Epithelial cell of esophagus (primary cell): Measurements from ENCODE around the gene NCEH1.
"Not testable (repeated sequence)": the region's sequence is repeated elsewhere in the genome, so short reads cannot be mapped to it uniquely, and the experiment has no call there.

Experiments used
- DNase-seq: peaks from one replicate; pipeline ENCODE4 v3.0.0; 2010; ENCODE audit warnings: low read depth
- H3K4me3 ChIP-seq: 2 replicates; pipeline ENCODE4 v1.5.1; 2011; ENCODE audit warnings: mild to moderate bottlenecking, low read length, control low read depth
- TF ChIP-seq, protein P1 (sequence below): IDR thresholded peaks from 2 replicates; pipeline ENCODE4 v1.5.1; 2011; ENCODE audit warnings: low read depth, mild to moderate bottlenecking, low read length, control low read depth, inconsistent platforms; ENCODE audit not compliant: insufficient read depth; ENCODE audit errors: missing control alignments

NCEH1 gene

DNA sequence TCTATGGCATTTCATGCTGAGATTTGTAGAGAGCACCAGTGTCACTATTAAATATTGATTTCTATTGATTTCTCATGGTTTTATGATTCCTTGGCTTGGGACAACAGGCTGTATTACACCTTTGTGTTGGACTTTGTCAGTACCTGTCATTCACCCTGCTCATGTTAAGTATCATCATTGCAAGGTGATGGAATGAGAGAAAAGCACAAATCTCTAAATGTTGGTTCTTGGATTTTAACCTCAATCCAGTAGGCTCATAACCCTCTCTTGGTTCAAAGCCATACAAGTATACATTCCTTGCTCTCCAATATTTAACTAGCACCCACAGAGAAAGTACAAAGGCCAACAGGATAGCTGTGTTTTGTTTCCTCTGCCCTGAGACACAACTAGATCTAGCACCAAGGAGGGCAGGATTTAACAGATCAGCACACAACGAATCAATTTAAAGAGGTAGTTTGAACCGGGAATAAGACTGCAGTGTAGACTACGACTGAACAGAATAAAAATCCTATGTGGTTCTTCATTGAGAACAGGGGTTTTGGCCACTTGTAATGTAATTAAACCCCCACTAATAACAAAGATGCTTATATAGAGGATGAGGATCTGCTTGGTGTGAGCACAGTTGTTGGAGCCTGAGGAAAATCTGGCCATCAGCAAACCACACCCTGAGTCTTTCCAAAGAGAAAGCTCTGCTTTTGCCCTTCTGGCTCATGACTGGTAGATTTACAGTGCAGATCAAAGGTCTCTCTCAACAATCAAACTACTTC lies 109.6 kb downstream of the NCEH1 start:
- H3K4me3 ChIP-seq = no peak overlapping the region
- TF ChIP-seq, protein P1, sequence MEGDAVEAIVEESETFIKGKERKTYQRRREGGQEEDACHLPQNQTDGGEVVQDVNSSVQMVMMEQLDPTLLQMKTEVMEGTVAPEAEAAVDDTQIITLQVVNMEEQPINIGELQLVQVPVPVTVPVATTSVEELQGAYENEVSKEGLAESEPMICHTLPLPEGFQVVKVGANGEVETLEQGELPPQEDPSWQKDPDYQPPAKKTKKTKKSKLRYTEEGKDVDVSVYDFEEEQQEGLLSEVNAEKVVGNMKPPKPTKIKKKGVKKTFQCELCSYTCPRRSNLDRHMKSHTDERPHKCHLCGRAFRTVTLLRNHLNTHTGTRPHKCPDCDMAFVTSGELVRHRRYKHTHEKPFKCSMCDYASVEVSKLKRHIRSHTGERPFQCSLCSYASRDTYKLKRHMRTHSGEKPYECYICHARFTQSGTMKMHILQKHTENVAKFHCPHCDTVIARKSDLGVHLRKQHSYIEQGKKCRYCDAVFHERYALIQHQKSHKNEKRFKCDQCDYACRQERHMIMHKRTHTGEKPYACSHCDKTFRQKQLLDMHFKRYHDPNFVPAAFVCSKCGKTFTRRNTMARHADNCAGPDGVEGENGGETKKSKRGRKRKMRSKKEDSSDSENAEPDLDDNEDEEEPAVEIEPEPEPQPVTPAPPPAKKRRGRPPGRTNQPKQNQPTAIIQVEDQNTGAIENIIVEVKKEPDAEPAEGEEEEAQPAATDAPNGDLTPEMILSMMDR = no peak
- DNase-seq = no peak

DNA sequence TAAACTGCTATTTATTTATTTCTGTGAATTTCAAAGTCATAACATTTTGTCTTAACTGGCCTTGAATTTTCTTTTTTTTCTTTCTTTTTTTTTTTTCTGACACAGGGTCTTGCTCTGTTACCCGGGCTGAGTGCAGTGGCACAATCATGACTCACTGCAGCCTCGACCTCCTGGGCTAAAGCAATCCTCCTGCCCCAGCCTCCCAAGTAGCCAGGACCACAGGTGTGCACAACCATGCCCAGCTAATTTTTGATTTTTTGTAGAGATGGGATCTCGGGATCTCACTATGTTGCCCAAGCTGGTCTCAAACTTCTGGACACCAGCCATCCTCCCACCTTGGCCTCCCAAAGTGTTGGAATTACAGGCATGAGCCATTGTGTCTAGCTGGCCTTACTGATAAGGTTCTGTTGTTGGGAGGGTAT lies 110.2 kb downstream of the NCEH1 start:
- DNase-seq = no peak
- TF ChIP-seq, protein P1 = no peak
- no peak overlapping the region for H3K4me3 ChIP-seq

DNA sequence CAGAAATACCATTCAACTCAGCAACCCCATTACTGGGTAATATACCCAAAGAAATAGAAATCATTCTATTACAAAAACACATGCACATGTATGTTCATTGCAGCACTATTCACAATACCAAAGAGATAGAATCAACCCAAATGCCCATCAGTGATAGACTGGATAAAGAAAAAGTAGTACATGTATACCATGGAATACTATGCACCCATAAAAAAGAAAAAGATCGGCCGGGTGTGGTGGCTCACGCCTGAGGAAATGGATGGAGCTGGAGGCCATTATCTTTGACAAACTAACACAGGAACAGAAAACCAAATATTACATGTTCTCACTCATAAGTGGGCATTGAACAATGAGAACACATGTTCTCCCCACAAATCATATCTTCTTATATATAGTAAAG lies 112.0 kb downstream of the NCEH1 start:
- TF ChIP-seq, protein P1 = no peak
- no peak for DNase-seq
- no peak overlapping the region for H3K4me3 ChIP-seq

DNA sequence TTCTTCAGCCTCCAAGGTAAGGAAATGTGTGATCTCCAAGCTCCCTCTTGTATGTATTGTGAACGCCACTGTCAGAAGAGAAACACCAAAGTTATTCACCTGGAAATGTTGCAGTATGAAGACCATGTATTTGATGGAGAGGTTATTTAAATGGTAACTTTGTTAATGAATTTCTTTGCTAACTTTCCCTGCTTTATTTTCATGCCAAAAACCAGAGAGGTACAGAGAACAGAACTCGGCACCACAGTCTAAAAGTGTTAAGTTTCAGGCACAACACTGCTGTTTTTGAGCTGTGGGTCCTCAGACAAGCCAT lies 114.5 kb downstream of the NCEH1 start:
- no peak for DNase-seq
- no peak overlapping the region for H3K4me3 ChIP-seq
- TF ChIP-seq, protein P1 = no peak

DNA sequence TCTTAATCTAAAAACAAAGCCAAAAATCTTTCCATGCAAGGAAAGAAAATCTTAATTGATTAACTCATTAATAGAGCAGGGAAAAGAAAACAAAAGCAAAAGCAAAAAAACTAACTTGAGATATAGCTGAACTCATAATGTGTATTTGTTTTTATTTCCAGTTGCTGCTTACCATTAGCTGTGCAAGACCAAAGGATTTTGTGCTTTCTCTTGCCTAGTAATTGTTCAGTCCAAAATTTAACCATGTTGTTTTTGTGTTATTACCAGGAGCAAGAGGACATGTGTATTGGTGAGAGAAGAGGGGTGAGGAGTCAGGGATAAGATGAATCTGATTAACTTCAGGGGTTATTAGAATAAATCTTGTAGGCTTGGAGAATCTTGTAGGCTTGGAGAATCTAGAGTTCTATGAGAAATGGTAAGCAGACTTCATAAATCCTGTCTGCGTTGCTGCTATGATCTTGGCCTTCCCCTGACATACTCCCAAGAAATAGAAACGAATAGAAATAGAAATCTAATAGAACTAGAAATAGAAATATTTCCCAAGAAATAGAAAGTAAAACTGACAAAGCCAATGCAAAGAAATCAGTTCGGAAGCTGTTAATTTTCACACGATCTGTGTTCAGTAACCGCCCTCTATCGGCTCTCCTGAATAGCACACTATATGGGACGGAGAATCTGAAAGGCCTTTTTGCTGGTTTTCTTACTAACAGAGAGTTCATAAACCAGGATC lies 115.0 kb downstream of the NCEH1 start:
- peak overlapping the region; percentile 21 for H3K4me3 ChIP-seq
- peak; percentile 80 for DNase-seq
- TF ChIP-seq, protein P1 = peak; percentile 96

DNA sequence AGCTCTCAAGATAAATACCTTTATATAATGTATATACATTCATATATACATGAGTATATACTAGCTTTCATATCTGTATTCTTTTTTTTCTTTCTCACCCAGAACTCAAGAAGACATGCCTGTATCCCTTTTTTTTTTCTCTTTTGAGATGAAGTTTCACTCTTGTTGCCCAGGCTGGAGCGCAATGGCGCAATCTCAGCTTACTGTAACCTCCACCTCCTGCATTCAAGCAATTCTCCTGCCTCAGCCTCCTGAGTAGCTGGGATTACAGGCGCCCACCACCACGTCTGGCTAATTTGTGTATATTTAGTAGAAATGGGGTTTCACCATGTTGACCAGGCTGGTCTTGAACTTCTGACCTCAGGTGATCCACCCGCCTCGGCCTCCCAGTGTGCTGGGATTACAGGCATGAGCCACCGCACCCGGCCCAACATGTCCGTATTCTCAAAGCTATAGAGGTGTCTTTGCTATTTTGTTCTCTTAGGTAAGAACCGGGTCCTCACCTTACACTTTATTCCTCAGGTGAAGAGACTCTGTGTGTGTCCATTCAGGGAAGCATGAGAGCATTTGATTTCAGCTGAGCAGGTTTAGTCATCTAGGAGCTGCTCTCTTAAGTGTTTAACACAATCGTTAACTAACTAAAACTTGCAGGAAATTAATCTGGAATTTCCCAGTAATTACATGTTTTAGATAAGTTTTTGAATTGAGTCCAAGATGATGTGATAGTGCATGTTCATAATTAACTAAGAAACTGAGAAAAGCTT lies 115.8 kb downstream of the NCEH1 start:
- peak; percentile 77 for DNase-seq
- H3K4me3 ChIP-seq = not testable (repeated sequence)
